ENCODE data around the gene CHRNA5.
"Not testable (repeated sequence)": the region's sequence is repeated elsewhere in the genome, so short reads cannot be mapped to it uniquely, and the experiment has no call there.

The CHRNA5 gene

GRCh38 chr15:78550194-78550593, 15.1 kb upstream of the CHRNA5 start:
- no peak overlapping the region for H2AFZ ChIP-seq (ENCODE audit: low read depth)
- peak overlapping the region; percentile 81 for H3K9ac ChIP-seq
- no peak for TF ChIP-seq CTCF (conservative IDR thresholded peaks at IDR 0.05; ENCODE audit: low read depth, low read length)
- H3K36me3 ChIP-seq (ENCODE audit: insufficient read depth) = peaks cover 27% of the 10 kb centered on the region
- H3K4me2 ChIP-seq = peak overlapping the region; percentile 95
- peak overlapping the region; percentile 98 for H3K27ac ChIP-seq
- peaks cover 22% of the 10 kb centered on the region; the same call in 1 of the 2 replicates for H3K79me2 ChIP-seq (ENCODE audit: insufficient read depth, low read depth)
- H3K4me3 ChIP-seq (IDR thresholded peaks at IDR 0.05; ENCODE audit: insufficient read depth, low read depth, low read length) = no peak overlapping the region
- no peaks in the 10 kb centered on the region for H4K20me1 ChIP-seq (ENCODE audit: insufficient read depth)
- H3K4me1 ChIP-seq (ENCODE audit: low read depth, poor library complexity, severe bottlenecking) = peaks cover 100% of the 10 kb centered on the region
- H3K27me3 ChIP-seq (ENCODE audit: insufficient read depth, low read depth) = no peaks in the 10 kb centered on the region

GRCh38 chr15:78550815-78551214, 14.5 kb upstream of the CHRNA5 start:
- no peak overlapping the region for H3K4me3 ChIP-seq (IDR thresholded peaks at IDR 0.05; ENCODE audit: insufficient read depth, low read depth, low read length)
- peak overlapping the region; percentile 98 for H3K27ac ChIP-seq
- peak overlapping the region; percentile 95 for H3K4me2 ChIP-seq
- H4K20me1 ChIP-seq (ENCODE audit: insufficient read depth) = no peaks in the 10 kb centered on the region
- H3K27me3 ChIP-seq (ENCODE audit: insufficient read depth, low read depth) = no peaks in the 10 kb centered on the region
- H3K36me3 ChIP-seq (ENCODE audit: insufficient read depth) = peaks cover 23% of the 10 kb centered on the region
- H3K9ac ChIP-seq = peak overlapping the region; percentile 81
- peaks cover 15% of the 10 kb centered on the region; the same call in 1 of the 2 replicates for H3K79me2 ChIP-seq (ENCODE audit: insufficient read depth, low read depth)
- H2AFZ ChIP-seq (ENCODE audit: low read depth) = no peak overlapping the region
- H3K4me1 ChIP-seq (ENCODE audit: low read depth, poor library complexity, severe bottlenecking) = peaks cover 100% of the 10 kb centered on the region
- 0 out of 2 replicates have a peak, but pooled peaks have one; percentile 8 for TF ChIP-seq CTCF (conservative IDR thresholded peaks at IDR 0.05; ENCODE audit: low read depth, low read length)

GRCh38 chr15:78551902-78552301, 13.4 kb upstream of the CHRNA5 start:
- Histone ChIP-seq H3K4me1 (ENCODE audit: low read depth, poor library complexity, severe bottlenecking) (peaks cover 89% of the 10 kb centered on the region), H3K4me3 (IDR thresholded peaks at IDR 0.05; ENCODE audit: insufficient read depth, low read depth, low read length) (no peak overlapping the region), H3K9ac (peak overlapping the region; percentile 81; the same call in 1 of the 2 replicates), H3K27me3 (ENCODE audit: insufficient read depth, low read depth) (no peaks in the 10 kb centered on the region), H3K79me2 (ENCODE audit: insufficient read depth, low read depth) (peaks cover 10% of the 10 kb centered on the region; the same call in 1 of the 2 replicates), H3K36me3 (ENCODE audit: insufficient read depth) (peaks cover 19% of the 10 kb centered on the region), H3K4me2 (peak overlapping the region; percentile 95), H3K27ac (peak overlapping the region; percentile 98), H2AFZ (ENCODE audit: low read depth) (no peak overlapping the region), H4K20me1 (ENCODE audit: insufficient read depth) (no peaks in the 10 kb centered on the region)
- no peak for TF ChIP-seq CTCF (conservative IDR thresholded peaks at IDR 0.05; ENCODE audit: low read depth, low read length)

GRCh38 chr15:78552597-78552996, 12.7 kb upstream of the CHRNA5 start:
- H4K20me1 ChIP-seq (ENCODE audit: insufficient read depth) = no peaks in the 10 kb centered on the region
- peak overlapping the region; percentile 81; the same call in 1 of the 2 replicates for H3K9ac ChIP-seq
- peaks cover 15% of the 10 kb centered on the region for H3K36me3 ChIP-seq (ENCODE audit: insufficient read depth)
- peak overlapping the region; percentile 98 for H3K27ac ChIP-seq
- peaks cover 3% of the 10 kb centered on the region; the same call in 1 of the 2 replicates for H3K79me2 ChIP-seq (ENCODE audit: insufficient read depth, low read depth)
- peak overlapping the region; percentile 17; the same call in 1 of the 2 replicates for H2AFZ ChIP-seq (ENCODE audit: low read depth)
- H3K4me1 ChIP-seq (ENCODE audit: low read depth, poor library complexity, severe bottlenecking) = peaks cover 82% of the 10 kb centered on the region
- no peaks in the 10 kb centered on the region for H3K27me3 ChIP-seq (ENCODE audit: insufficient read depth, low read depth)
- TF ChIP-seq CTCF (conservative IDR thresholded peaks at IDR 0.05; ENCODE audit: low read depth, low read length) = no peak
- H3K4me2 ChIP-seq = peak overlapping the region; percentile 95
- no peak overlapping the region for H3K4me3 ChIP-seq (IDR thresholded peaks at IDR 0.05; ENCODE audit: insufficient read depth, low read depth, low read length)

- not testable (repeated sequence) for H3K79me2 ChIP-seq (ENCODE audit: insufficient read depth, low read depth); H2AFZ ChIP-seq (ENCODE audit: low read depth); H3K4me2 ChIP-seq; H3K27me3 ChIP-seq (ENCODE audit: insufficient read depth, low read depth); H3K9ac ChIP-seq; H3K36me3 ChIP-seq (ENCODE audit: insufficient read depth); H3K27ac ChIP-seq; H4K20me1 ChIP-seq (ENCODE audit: insufficient read depth); H3K4me3 ChIP-seq (IDR thresholded peaks at IDR 0.05; ENCODE audit: insufficient read depth, low read depth, low read length)
- peaks cover 19% of the 10 kb centered on the region for H3K4me1 ChIP-seq (ENCODE audit: low read depth, poor library complexity, severe bottlenecking)
Measured at GRCh38 chr15:78560201-78560600, 5.1 kb upstream of the CHRNA5 start.

Measured in KMS-11 (cell line).